GM19351 (cell line): Measurements from ENCODE around the gene C1orf21.

ENCODE experiments used
- ATAC-seq: cut with Tn5 transposase; IDR thresholded peaks from one replicate; pipeline ENCODE4 v1.9.1; 2021; ENCODE audit warnings: mild to moderate bottlenecking, moderate library complexity; ENCODE audit not compliant: unreplicated experiment

Gene C1orf21

DNA sequence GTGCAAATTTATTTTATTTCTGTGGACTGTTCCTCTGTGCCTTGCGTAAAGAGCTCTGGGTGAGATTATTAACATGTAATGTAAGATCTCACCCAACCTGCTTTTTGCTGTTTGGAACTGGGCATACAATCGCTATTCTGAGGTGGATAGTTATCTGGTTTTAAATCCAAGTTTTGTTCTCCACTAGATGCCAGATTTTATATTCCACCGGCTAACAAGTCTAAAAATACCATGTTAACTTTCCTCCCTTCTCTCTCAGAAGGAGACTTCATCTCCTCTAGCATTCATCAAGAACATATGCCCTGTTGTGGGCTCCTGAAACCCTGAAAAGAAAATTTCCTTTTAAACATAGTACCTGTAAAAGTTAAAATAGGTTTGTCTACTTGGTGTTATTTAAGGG lies 56.4 kb downstream of the C1orf21 start:
- no peak for ATAC-seq

GRCh38 chr1:184443624-184444023 lies 56.8 kb downstream of the C1orf21 start:
- ATAC-seq = no peak

DNA sequence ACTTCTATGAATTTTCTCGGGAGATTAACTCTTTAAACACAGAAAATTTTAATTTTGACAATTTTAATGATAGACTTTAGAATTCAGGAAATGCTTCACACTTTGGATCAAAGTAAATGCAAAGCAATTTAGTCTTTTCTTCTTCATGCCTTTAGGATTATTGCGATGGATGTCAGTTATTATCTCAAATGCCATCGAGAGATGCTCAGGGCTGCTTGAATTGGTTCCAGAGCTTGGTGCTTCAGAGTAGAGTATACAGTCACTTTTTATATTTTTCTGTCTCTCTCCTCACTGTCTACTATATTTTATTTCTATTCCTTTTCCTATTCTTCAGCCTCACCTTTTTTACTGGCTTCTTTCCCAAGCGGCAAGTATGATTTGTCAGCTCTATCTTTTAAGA lies 59.2 kb downstream of the C1orf21 start:
- no peak for ATAC-seq

DNA sequence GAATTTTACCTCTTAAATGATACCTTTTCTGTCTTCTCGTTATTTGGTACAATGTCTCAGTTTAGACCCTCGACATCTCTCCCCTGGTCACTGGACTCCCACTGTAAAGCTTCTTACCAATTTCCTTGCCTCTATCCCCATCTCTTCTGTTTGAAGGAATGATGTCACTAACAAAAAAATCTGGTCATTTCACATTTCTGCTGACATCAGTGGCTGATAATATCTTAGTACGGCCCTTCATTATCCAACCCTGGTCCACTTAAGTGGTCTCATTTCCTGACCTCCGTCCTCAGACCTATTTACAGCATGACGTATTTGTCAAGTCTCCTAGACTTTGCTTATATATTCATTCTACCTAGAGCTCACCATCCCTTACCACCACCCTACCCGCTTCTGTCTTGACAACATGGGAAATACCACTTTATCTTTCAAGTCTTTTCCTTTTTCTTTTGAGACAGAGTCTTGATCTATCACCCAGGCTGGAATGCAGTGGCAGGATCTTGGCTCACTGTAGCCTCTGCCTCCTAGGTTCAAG lies 60.9 kb downstream of the C1orf21 start:
- no peak for ATAC-seq

GRCh38 chr1:184449916-184450315 lies 63.1 kb downstream of the C1orf21 start:
- no peak for ATAC-seq

DNA sequence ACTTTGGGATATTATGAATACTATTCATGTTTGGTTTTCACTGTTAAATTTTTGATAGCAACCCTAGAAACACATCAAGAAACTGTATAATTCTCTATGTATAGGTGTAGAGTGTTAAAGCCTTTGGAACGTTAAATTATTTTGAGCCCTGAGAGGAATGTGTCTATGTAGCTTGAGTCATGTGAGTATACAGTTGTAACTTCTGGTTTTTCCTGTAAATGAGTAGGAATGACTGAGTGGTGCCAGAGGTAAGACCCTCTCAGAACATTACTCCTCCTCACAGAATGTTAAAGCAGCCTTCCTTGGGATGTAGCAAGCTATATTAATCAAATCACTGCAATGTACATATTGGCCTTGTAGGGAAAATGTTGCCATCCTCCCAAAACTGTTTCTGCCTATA lies 69.0 kb downstream of the C1orf21 start:
- no peak for ATAC-seq

DNA sequence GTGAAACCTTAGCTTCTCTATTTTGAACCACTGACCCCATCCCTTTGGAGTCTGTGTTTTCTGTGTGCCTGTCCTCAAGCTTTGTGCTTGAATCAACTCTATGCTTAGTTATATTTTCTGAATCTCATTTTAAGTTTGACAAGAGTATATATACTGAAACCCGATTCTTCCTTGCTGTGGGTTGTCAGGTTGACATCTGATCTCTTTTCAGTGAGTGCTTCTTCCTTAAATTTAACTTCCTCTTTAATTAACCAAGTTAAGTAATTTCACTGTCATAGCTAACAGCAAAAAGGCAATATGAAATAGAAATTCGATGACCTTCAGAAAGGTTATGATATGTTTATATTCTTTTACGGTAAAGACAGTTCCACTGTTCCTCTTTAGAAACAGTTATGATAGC lies 69.4 kb downstream of the C1orf21 start:
- no peak for ATAC-seq

DNA sequence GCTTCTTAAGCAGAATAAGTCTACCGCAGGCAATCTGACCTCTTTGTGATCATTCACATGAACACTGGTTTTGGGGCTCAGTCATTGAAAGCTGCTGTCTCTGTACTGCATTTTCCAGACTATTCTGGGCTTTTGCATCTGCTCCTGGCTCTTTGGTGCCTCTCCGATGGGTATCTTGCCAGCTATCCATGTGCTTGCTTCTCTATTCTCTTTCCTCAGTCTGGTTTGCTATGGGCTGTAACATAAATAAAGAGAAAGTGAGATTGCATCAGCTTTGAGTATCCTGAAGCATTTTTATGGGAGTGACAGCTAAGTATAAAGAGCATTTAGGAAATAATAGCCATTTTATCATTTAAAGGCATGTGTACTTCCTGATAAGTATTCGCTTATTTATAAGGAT lies 70.7 kb downstream of the C1orf21 start:
- ATAC-seq = no peak

DNA sequence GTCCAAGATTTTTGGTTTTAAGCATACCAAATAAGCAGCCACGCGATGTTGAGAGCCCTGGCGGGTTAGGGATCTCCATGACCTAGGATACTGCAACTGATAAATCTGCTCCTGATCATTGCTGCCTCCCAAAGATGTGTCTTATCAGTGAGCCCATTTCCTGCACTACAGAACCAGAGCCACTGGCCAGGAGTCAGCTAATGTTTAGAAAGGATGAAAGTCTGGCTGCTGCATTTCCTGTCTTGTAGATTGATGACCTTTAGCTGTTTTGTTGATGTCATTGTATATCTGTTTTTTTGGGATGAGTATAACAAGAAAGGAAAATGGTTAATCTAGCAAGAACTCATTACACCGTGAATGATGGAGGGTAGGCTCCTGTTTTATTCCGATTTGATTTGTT lies 74.5 kb downstream of the C1orf21 start:
- no peak for ATAC-seq

DNA sequence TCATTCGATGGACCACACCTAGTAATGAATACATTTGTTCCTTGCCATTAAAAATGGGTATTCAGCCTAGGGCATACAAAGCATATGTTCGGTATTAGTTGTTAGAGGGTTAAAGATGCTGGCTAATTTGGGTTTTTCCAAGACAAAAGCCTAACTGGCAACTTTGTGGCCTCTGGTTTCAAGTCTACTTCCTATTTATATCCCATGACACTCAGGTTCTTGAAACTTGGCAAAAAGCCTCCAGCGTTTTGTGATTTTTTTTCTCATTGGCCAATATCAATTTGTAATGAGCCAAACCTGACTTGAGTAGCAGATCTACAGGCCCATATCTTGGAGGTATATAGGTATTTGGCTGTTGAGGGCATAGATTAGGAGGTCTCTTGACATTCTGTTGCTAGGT lies 75.3 kb downstream of the C1orf21 start:
- ATAC-seq = no peak

DNA sequence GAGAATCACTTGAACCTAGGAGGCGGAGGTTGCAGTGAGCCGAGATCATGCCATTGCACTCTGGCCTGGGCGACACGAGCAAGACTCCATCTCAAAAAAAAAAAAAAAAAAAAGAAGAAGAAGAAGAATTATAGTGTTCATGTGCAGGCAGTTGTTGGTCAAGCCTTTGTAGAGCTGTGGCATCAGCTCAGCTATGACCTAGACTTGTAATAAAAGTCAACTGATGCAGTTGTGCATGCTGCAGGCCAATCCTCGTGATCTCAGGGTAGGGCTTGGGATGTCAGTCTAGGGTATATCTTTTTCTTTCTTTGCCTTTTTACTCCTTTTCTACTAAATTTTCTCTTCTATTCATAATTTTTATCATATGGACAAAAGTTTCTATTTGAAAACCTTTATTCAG lies 76.2 kb downstream of the C1orf21 start:
- no peak for ATAC-seq

- ATAC-seq = no peak
Measured at GRCh38 chr1:184463680-184464079, 76.9 kb downstream of the C1orf21 start.

- ATAC-seq = no peak
Measured at GRCh38 chr1:184464757-184465156, 77.9 kb downstream of the C1orf21 start.

DNA sequence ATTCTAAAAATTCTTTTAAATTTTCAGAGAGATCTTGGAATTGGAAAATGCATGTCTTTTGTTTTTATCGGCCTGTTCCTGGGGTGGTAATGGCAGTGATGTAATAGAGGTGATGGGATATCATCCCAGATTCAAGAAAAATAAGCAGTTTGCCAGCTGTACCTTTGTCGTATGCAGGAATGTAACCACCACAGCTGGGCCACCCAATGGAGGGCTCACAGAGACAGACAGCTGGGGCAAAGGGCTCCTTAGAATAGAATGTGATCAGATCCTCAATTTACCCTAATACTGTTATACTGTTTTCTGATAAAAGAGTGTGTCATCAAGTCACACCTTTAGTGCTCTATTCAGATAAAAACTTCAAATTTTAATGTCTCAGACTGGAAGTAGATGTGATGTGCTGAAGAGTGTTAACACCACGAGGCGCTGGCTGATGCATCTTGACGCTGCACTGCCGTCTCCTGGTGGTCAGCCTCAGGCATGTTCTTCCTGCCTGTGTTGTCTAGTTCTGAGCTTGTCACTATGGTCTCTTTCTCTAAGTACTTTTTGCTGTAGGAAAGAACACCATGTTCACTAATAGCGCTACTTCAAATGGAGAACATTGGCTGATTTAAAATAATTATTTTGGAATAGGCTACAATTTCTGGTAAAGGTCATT lies 78.8 kb downstream of the C1orf21 start:
- ATAC-seq = no peak

DNA sequence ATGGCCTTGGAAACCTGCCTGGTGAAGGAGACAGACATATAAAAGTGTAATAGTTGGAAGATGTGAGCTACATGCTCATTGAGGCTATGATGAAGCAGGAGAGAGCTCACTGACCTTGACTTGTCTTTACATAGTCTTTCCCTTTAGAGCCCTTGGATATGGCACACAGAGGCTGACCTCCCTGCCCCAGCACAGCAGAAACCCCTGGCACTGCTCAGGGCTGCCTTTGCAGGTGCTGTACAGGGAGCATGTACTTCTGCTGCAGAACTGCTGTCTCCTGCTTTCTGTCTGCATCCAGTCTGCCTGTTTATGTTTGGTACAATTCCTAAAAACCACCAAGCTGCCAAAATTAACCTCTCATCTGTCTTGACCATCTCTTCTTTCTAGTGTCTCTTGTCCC lies 80.5 kb downstream of the C1orf21 start:
- ATAC-seq = no peak

DNA sequence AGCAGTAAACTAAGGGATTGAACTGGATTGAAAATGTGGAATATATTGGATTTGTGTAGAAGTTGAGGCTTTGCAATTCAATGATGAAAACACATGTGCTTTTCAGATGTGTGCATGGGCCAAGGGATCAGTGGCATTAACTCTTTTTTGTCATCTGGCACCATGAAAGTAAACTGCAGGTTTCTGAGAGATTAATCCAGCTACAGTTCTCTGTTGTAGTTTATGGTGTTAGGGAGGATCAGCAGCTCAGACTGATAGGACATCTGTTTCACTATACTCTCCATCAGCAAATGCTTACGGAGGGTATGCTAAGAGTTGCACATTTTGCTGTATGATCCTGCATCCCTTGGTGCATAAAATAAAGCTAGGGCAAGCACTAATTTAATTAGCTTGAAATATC lies 82.6 kb downstream of the C1orf21 start:
- no peak for ATAC-seq

GRCh38 chr1:184471686-184472085 lies 84.9 kb downstream of the C1orf21 start:
- ATAC-seq = no peak

DNA sequence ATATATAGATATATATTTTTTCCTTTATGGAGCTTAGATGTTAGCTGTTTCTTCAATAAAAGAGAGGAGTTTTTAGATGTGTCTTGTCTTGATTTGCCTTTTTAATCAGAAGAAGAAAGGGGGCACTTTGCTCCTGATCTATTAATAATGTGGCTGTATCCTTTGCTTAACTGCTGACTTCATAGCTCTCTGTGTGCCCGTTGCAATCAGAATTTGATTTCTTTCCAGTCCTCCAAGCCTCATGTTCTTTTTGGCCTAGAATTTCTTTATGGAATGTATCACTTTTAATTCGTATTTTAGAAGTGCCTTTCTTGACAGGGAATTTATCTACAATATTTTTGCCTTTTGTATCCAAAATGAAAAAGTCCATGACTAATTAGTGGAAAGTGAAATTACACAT lies 85.3 kb downstream of the C1orf21 start:
- no peak for ATAC-seq

- no peak for ATAC-seq
Measured at GRCh38 chr1:184473176-184473966, 86.5 kb downstream of the C1orf21 start.

DNA sequence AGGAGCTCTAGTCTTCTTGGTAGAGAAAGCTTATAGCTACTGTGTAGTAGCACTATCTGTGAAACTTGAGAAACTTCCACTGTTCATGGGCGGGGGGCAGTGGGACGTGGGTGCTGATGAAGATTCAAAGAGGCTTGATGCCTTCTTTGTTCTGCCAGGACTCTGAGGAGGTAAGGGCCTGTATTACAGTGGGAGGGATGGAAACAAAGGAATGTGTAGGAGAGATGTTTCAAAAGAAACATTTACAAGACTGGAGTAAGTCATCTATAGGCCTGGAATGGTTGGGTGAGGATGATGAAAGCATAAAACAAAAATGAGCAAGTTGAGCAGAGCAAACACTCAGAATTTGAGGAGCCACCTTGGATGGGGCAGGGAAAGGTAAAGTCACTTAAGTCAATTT lies 89.4 kb downstream of the C1orf21 start:
- no peak for ATAC-seq

GRCh38 chr1:184479435-184480167 lies 92.8 kb downstream of the C1orf21 start:
- no peak for ATAC-seq

- no peak for ATAC-seq
Measured at GRCh38 chr1:184480736-184481135, 93.9 kb downstream of the C1orf21 start.
